NCI-H1417 (cell line): Measurements from ENCODE around the gene KRTAP5-4.
A peak's percentile ranks its signal among the peaks of the same experiment; 100 is the strongest.
"Not testable (repeated sequence)": the region's sequence is repeated elsewhere in the genome, so short reads cannot be mapped to it uniquely, and the experiment has no call there.

Experiments used
- DNase-seq, 3 experiments: peaks; one replicate each; lab custom pipeline; 2025; lab: John Stamatoyannopoulos, UW

KRTAP5-4 gene, protein sequence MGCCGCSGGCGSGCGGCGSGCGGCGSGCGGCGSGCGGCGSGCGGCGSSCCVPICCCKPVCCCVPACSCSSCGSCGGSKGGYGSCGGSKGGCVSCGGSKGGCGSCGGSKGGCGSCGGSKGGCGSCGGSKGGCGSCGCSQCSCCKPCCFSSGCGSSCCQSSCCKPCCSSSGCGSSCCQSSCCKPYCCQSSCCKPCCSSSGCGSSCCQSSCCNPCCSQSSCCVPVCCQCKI

DNA sequence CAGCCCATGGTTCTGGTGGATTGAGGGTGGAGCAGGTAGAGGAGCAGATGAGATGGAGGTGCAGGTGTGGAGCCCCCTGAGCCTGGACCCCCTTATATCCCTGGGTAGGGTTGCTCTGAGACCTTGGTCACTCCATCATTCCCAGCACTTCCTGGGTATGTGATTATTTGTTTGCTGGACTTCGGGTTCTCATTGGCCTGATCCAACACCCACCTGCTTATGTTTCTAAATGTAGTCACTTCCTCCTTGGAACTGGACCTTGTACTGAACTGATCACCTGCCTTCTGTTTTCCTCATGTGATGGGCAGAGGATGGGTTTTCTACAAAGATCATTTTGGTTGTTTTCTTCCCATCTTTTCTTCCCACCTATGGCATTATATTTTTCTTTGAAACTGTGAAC, at the start of gene KRTAP5-4:
Gene KRTAP5-4, minus strand, starts transcription at position 53 of the 400 bp plus-strand sequence. Its CDS starts 45 bp downstream, at position 8.
- no peak for DNase-seq

DNA sequence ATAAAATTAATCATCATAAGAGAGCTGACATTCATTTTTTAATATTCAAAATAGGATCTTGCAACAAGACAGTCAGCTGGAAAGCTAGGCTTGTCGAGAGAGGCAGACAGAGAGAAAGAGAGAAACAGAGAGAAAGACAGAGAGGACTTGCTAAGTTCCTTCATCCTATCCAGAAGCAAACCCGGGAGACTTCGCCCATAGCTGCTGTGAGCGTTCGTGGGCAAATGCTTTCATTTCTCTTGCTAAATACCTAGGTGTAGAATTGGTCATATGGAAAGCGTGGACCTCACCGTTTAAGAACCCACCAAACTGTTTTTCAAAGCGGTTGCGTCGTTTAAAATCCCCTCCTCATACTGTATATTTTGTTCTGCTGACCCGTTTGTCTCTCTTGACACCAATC, 49.7 kb upstream of the KRTAP5-4 start:
- DNase-seq, result no peak

DNA sequence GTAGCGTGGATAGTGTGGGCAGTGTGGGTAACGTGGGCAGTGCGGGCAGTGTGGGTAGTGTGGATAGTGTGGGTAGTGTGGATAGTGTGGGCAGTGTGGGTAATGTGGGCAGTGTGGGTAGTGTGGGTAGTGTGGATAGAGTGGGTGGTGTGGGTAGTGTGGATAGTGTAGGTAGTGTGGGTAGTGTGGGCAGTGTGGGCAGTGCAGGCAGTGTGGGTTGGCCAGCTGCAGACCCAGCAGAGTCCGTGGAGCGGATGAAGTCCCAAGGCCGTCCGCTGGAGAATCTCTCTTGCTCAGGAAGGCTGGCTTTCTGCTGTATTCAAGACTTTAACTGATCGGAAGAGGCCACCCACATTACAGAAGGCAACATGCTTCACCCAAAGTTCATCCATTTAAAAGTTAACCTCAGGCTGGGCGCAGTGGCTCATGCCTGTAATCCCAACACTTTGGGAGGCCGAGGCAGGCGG, 49.0 kb upstream of the KRTAP5-4 start:
- DNase-seq, result no peak

DNA sequence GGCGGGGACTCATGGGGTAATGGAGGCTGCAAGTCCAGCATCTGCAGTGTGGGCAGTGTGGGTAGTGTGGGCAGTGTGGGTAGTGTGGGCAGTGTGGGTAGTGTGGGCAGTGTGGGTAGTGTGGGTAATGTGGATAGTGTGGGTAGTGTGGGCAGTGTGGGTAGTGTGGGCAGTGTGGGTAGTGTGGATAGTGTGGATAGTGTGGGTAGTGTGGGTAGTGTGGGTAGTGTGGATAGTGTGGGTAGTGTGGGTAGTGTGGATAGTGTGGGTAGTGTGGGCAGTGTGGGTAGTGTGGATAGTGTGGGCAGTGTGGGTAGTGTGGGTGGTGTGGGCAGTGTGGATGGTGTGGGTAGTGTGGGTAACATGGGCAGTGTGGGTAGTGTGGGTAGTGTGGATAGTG, 48.5 kb upstream of the KRTAP5-4 start:
- not testable (repeated sequence) for DNase-seq

DNA sequence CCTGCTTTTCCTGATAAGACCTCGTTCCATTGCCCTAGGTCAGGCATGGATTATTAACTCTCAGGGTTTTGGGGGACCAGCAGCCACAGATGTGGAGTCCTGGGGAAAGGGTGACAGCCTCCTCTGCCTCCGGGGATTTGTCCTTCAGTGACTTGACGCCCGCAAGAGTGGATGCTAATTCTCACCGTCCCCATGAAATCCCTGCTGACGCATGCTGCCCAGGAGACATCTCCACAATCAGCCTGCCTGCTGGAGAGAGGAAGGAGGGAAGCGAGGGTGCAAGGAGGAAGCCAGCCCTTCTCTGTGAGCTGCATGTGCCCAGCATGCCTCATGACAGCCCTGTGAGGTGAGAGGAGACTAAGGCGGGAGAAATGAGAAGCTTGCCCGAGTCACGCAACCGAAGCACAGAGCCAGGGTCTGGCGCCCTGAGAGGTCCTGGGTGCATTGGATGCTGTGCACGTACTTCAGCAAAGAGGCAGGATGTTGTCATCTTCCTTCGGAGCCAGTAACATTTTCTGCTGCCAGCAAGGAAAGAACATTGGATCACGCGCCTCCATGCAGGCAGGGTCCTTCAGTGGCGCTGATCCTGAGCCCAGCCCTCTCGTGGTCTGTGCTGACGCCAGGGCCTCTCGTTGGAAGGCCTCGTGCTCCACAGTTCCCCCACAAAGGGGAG, 47.7 kb upstream of the KRTAP5-4 start:
- DNase-seq, result peak in 1 of 3 experiments; percentile 6

DNA sequence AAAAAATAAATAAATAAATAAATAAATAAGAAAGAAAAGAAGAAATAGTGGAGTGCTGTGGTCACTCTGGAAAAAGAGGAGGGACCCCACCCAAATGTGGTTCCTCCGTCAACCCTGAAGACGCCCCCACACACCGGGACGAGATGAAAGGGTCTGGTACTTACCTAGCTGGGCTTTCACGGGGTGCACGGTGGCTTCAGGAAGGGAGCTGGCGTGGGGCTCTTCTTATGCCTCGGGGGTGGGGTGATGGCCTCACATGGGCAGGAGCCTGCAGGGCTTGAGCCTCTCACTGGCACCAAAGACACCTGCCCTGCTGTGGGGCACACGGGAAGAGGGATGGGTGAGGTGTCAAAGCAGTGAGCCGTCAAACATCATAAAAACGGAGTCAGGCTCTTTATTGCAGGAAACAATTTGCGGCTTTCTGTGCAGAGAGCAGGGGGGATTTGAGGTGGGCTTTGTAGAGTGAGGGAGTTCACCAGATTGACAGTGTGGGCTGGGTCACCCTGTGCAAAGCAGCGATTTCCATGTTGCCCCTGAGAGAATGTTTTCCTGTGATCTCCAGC, 47.1 kb upstream of the KRTAP5-4 start:
- no peak for DNase-seq

DNA sequence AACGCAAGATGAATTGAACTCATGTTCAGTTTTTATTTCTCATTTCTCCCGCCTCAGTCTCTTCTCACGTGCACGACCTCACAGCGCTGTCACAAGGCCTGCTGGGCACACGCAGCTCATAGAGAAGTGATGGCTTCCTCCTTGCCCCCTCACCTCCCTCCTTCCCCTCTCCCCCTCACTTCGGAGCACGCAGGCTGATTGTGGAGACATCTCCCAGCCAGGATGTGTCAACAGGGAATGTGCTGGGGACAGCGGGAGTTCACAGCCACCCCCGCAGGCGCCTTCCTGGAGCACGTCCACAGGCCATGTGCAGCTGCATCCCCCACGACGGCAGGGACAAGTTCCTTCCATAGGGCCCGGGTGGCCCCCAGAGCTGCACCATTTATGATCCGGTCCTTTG, 46.0 kb upstream of the KRTAP5-4 start:
- peak in 1 of 3 experiments; percentile 23 for DNase-seq

DNA sequence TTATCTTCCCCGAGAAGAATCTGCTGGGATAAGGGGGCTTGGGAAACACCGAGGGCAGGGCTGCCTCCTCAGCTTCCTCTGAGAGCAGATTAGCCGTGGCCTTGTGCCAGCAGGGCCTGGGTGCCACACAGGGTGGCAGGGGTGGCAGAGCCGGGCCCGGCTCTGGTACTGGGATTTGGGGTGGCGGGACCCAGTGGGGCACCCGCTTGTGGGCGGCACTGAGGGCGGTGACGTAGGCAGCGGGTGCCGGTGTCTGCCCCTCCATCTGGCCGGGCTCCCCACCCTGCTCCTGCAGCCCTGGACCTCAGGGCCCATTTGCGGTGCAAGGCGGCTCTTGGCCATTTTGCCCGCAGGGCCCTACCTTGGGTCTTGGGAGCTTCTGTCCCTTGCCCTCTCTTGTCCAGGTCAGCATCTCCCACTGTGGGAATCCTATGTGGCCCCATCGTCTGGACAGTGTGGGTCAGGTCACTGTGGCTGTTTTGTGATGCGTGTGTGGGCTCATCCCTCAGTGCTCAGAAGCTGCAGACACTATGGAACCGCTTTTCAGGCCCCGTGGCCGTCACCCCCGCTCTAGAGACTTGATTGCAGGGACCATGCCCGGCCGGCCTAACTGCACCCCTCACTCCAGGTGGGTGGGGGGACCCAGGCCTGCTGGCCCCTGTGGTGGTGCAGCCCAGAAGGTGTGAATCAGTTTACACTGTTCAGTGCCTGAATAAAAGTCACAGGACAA, 45.3 kb upstream of the KRTAP5-4 start:
- no peak for DNase-seq

DNA sequence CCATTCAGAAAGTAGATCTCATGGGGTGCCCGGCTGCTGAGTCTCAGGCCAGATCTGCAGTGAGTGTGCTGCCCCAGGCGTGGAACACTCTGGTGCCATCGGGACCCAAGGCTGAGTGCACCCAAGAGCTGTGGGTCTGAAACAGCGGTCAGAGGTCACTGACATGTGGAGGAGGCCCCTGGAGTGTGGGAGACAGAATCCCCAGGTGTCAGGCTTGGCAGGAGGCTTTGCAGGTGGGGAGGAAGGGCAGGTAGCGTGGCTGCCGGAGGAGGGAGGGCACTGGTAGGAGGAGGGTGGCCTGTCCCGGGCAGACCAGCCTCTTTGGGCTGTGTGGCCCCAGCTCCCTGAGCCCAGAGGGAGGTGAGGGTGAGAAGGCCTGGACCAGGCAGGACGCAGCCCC, 43.4 kb upstream of the KRTAP5-4 start:
- no peak for DNase-seq

DNA sequence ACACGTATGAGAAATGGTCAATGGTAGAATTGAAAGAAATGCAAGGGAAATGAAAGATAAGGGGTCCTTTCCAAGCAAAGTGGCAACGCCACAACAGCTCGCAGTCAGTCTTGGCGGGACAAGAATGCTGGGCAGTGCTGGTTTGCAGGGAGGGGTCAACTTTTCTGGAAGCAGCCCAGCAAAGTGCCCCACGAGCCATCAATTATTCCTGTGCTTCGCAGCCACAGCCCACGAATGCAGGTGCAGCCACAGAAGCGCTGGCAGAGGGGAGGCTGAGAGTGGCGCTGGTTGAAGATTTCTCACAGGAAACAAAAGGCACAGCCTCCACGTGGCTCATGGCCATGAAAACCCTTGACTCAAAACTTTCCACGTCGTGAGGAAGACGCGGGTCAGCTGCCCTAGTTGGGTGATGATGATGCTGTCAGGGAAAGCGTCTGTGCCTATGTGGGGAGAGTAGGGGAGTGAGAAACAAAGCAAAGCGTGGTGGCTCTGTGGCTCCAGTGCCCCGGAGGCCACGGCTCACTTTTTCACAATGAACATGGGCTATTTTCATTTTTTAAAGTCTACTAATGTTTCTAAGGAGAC, 40.9 kb upstream of the KRTAP5-4 start:
- not testable (repeated sequence) for DNase-seq

DNA sequence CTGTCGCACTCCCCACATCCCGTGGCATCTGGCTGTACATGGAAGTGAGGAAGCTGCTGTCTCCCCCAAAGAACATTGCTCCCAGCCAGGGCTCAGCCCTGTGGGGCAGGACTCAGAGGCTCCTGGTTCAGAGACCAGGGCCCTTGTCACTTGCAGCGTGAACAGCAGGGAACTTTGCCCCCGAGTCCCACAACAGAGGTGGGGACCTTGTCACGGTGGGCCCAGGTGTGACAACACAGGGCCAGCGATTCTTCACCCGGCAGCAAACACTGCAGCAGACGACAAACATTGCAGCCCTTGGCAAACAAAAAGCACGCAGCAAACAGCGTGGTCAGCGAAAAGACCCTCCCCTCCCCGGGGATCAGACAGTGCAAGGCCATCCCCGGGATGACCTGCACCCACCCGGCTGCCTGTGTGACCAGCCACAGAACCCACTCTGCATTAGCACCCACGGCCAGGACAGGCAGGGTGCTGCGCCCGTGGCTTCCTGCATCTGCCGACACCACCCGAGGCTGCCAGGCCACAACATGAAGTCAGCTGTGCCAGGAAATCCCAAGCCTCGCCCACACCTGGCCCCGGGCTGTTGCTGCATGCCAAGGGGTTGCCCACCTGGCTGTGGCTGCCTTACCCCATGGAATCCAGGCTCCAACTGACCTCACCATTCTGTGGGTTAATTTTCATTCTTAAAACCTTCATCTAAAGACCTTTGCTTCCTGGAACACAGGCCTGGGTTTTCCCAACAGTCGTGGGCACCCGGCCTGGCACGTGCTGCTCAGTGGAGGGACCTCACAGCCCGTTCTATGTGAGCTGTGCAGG, 39.7 kb upstream of the KRTAP5-4 start:
- DNase-seq, result not testable (repeated sequence)

DNA sequence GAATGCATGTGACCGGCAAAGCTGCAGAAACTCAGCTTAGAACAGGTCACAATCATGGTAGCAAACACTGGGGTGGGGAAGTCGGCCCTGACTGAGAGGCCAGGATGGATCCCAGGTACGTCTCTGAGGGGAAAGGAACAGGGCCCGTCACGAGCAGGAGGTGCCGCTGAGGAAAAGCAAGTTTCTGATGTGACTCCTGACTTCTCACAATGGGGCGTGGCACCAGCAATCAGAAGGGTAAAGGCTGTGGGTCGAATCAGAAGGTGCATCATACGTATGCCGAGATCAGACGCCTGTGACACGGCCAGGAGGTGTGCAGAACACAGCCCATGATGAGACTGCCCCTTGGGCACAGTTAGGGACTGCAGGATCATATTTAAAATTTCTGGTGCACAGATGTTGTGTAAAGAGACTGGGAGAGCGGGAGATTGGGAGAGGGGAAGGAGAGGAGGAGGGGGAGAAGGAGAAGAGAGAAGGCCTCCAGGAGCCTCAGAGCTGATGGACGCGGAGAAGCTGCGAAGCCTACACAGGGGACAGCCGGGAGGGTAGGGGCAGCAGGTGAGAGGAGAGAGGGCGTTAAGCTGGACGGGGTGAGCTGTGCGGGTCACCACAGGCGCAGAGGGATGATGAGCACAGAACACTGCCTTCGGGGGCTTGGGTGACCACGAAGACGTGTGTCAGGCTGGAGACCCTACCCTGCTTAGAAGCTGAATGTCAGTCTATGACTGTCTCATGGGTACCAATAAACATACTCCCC, 38.4 kb upstream of the KRTAP5-4 start:
- DNase-seq, result no peak

DNA sequence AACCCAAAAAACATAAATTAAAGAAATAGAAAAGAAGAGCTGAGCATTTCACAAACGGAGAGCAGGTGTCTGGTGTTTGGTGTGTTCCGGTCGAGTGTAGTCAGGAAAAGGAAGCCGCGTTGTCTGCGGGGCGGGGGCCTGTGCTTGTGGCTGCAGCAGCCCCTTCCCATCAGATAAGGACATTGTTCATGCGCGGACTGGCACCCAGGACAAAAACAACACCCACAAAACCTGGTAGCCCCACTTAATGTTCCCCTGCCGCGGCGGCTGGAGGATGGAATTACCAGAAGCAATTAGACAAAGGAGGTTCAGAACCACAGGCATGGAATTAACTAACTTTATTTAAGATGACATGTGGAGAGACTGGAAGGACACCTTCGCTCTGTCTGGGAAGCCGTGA, 37.6 kb upstream of the KRTAP5-4 start:
- no peak for DNase-seq

DNA sequence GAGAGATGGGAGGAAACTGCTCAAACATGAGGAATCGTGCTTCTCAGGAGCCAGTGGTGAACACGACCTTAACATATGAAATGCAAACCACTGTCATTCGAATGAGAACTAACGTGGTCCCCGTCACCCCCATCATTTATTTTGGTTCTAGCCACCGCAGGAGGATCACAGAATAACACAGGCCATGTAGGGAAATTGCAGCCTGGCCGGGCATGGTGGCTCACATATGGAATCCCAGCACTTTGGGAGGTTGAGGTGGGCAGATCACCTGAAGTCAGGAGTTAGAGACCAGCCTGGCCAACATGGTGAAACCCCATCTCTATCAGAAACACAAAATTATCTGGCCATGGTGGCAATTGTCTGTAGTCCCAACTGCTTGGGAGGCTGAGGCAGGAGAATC, 34.7 kb upstream of the KRTAP5-4 start:
- no peak for DNase-seq

DNA sequence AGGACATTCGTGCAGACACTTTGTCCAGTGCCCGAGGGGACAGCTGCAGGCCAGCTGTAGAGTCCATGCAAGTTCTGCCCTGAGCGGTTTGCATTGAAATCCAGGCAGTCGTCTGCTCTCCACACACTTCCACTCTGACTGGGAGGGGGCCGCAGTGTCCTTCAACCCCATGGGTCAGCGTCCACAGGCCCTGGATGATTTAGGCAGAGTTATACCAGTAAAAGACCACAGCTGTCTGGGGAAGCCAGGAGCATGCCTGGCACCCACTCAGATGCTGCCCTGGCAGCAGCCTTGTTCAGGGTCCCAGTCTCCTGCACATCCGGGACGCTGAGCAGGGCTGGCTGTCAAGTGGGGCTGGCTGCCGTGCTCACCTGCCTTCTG, 34.1 kb upstream of the KRTAP5-4 start:
- DNase-seq, result no peak

DNA sequence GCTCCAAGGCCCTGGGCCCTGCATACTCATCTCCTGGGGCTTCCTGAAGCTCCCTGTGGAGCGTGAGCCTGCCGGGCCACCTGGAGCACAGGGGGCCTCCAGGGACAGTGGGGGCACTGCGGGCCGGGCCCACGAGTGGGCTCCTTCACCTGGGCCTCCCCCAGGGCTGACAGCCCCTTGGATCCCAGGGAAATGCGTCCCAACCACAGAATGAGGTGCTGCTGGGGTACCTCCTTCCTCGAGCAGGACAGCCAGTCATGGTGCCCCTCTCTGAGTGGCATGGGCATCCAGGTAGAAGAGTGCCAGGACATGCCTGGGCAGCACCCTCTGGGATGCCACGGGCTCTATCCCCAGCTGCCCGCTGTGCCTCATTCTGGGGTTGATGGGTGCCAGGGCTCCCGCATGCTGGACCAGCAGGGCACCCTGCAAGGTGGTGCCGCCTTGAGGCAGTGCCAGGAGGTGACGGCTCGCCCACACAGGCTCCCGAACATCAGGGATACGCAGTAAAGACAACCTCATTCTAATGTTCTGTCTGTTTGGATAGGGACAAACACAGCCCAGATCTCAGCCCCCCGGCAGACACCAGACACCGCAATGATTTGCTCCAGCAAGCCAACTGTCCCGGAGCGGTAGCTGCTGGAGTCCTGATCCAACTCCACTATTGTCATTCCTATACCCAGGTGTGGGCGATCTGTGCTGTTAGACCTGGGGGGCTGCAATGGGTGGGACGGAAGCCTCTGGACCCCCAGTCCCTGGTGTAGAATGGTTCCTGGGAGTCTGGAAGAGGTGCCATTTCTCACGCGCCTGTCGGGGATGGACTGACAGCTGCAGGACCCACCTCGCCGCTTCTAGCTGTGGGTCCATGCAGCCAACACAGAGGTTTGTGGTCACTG, 33.5 kb upstream of the KRTAP5-4 start:
- DNase-seq, result no peak

DNA sequence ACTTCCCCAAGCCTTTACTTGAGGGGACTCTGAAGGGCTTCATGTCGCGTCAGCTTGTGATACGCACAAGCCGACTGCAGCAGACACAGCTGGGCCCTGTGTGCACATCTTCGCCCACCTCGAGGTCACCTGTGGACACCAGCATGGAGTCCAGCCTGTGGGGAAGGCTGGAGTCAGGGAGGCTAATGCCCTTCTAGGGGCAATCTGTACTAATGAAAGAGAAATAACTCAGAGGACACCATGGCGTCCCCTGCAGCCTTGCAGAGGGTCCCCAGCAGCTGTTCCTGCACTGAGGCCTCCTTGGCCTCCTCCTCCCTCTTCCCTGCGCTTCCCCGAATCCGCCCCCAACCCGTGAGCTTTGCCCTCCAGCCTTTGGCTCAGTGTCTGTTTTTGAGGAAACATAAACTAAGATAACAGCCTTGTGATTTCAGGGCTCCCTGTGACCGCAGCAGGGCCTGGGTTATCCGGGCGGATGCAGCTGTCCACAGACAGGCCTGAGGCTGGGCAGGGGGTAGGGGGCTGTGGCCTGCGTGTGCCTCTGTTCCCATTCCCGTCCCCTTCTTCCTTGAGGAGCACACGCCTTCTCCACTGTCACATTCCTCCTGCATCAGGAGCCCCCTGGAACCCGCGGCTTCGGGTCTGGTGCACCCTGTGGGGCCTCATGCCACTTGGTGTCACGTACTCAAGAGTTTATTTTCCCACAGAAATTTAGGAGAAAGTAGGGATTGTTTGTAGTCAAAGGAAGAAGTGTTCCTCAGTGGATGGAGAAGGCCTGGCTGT, 32.6 kb upstream of the KRTAP5-4 start:
- DNase-seq, result no peak

DNA sequence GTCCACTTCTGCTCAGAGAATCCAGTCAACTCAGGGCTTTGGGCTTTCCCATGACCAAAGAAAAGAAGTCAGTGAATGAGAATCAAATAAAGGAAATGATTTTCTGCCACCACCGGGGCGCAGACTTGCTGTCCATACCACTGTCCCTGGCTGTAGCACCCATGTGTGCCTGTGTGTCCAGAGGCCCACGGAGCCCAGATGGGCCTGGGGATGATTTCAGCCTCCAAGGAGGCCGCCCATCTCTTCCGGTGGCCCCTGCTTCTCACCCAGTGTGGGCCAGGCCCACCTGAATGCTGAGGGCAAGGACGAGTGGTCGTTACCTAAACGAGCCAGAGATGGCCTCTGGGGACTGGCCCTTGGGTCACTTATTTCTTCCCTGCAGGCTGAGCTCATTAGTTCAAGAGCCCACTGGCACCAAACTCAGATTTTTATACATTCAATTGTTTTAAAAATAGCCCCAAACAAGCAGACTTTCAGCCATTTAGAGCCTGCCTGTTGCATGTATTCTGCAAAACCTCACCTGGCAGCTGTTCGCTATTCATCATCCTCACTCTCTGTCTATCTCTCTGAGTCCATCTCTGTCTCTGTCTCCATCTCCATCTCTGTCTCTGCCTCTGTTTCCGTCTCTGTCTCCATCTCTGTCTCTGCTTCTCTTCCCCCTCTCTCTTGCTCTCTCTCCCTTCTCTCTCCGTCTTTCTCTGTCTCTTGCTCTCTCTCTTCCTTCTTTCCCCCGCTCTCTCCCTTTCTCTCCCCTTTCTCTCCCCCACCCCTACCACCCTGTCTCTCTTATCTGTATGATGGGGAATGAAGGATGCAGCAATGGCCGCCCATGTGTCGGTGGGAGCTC, 31.8 kb upstream of the KRTAP5-4 start:
- DNase-seq, result no peak
